BE2C (cell line): ENCODE measurements around the gene LYVE1.

Source experiments
- DNase-seq: peaks from one replicate; pipeline ENCODE4 v3.0.0-alpha.2; 2020
- H3K27me3 ChIP-seq: fragments of 250-450 bp; sonication (Bioruptor Pico); 2 replicates; pipeline ENCODE4 v1.5.1; 2020; ENCODE audit warnings: mild to moderate bottlenecking
- H3K36me3 ChIP-seq: fragments of 250-450 bp; sonication (Bioruptor Pico); 2 replicates; pipeline ENCODE4 v1.5.1; 2020; ENCODE audit warnings: mild to moderate bottlenecking
- H3K4me1 ChIP-seq: fragments of 250-450 bp; sonication (Bioruptor Pico); 2 replicates; pipeline ENCODE4 v1.5.1; 2020
- H3K4me3 ChIP-seq: 2 replicates; pipeline ENCODE4 v1.5.1; 2011; ENCODE audit warnings: low read depth, low read length
- H3K9me3 ChIP-seq: fragments of 250-450 bp; sonication (Bioruptor Pico); 2 replicates; pipeline ENCODE4 v1.5.1; 2020
- CTCF ChIP-seq: IDR thresholded peaks from 2 replicates; pipeline ENCODE4 v1.5.1; 2012; ENCODE audit warnings: mild to moderate bottlenecking, low read depth, low read length

Gene LYVE1

GRCh38 chr11:10580623-10581022, 12.2 kb upstream of the LYVE1 start:
- TF ChIP-seq CTCF: no peak
- no peaks in the 10 kb centered on the region for H3K27me3 ChIP-seq
- no peaks in the 10 kb centered on the region for H3K4me1 ChIP-seq
- H3K36me3 ChIP-seq: no peaks in the 10 kb centered on the region
- H3K9me3 ChIP-seq: no peaks in the 10 kb centered on the region
- no peak for DNase-seq
- no peak overlapping the region for H3K4me3 ChIP-seq

GRCh38 chr11:10579700-10580099, 11.2 kb upstream of the LYVE1 start:
- no peak for DNase-seq
- no peaks in the 10 kb centered on the region for H3K9me3 ChIP-seq

GRCh38 chr11:10576035-10576398, 7.6 kb upstream of the LYVE1 start:
- H3K27me3 ChIP-seq: no peaks in the 10 kb centered on the region
- no peak for TF ChIP-seq CTCF
- no peak overlapping the region for H3K4me3 ChIP-seq
- no peaks in the 10 kb centered on the region for H3K36me3 ChIP-seq
- no peaks in the 10 kb centered on the region for H3K9me3 ChIP-seq
- no peak for DNase-seq
- no peaks in the 10 kb centered on the region for H3K4me1 ChIP-seq

More at GRCh38 chr11:10579700-10580099, 11.2 kb upstream of the LYVE1 start:
- H3K36me3 ChIP-seq: no peaks in the 10 kb centered on the region
- no peak for TF ChIP-seq CTCF
- H3K4me1 ChIP-seq: no peaks in the 10 kb centered on the region
- H3K4me3 ChIP-seq: no peak overlapping the region
- no peaks in the 10 kb centered on the region for H3K27me3 ChIP-seq

- H3K4me1 ChIP-seq: no peaks in the 10 kb centered on the region
- no peaks in the 10 kb centered on the region for H3K36me3 ChIP-seq
- TF ChIP-seq CTCF: no peak
- DNase-seq: no peak
- H3K9me3 ChIP-seq: no peaks in the 10 kb centered on the region
- no peak overlapping the region for H3K4me3 ChIP-seq
- no peaks in the 10 kb centered on the region for H3K27me3 ChIP-seq
Measured at GRCh38 chr11:10575346-10576034, 7.0 kb upstream of the LYVE1 start.

- TF ChIP-seq CTCF: no peak
- Histone ChIP-seq H3K9me3 (no peaks in the 10 kb centered on the region), H3K4me3 (no peak overlapping the region), H3K27me3 (no peaks in the 10 kb centered on the region), H3K36me3 (no peaks in the 10 kb centered on the region), H3K4me1 (no peaks in the 10 kb centered on the region)
- DNase-seq: no peak
Measured at GRCh38 chr11:10573556-10573955, 5.1 kb upstream of the LYVE1 start.

GRCh38 chr11:10573028-10573427, 4.6 kb upstream of the LYVE1 start:
- Histone ChIP-seq H3K9me3 (no peaks in the 10 kb centered on the region), H3K36me3 (no peaks in the 10 kb centered on the region), H3K4me1 (no peaks in the 10 kb centered on the region), H3K27me3 (no peaks in the 10 kb centered on the region), H3K4me3 (no peak overlapping the region)
- DNase-seq: no peak
- no peak for TF ChIP-seq CTCF
